GM12865 (cell line): ENCODE data around the gene HMCN1.

ENCODE experiments used
- DNase-seq: peaks from one replicate; pipeline ENCODE4 v3.0.0; 2010; ENCODE audit warnings: low read depth
- H3K4me3 ChIP-seq: 2 replicates; pipeline ENCODE4 v1.5.1; 2011; ENCODE audit warnings: mild to moderate bottlenecking, low read depth, low read length, control low read depth
- CTCF ChIP-seq: IDR thresholded peaks from 2 replicates; pipeline ENCODE4 v1.5.1; 2011; ENCODE audit warnings: low read length, control low read depth, low read depth, inconsistent platforms; ENCODE audit not compliant: insufficient read depth; ENCODE audit errors: missing control alignments

Gene HMCN1

GRCh38 chr1:186195377-186195931, 461.3 kb downstream of the HMCN1 start:
- H3K4me3 ChIP-seq, result no peak overlapping the region
- DNase-seq, result no peak
- no peak for TF ChIP-seq CTCF

DNA sequence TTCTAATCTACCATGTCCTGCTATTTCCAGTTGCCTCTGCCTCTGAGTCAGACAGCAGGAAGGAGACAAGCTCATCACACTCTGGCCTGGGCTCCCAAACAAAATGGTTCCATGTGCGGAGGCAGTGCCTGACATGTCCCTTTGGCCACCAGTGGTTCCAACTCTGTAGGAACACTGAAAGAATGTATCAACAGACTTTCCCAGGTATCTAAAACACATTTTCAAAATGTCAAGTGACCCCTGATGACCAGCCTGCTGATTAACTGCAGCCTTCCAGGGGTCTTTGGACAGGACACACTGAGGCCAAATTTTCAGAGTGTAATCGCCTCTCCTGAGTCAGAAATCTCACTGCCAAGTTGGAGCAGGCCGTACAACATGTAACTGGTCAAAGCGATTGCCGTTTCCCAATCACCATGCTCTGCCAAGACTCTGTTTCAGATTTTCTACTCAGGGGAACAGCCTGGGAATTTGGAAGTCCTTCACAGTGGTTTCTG, 468.1 kb downstream of the HMCN1 start:
- H3K4me3 ChIP-seq, result no peak overlapping the region
- no peak for DNase-seq
- TF ChIP-seq CTCF, result no peak

DNA sequence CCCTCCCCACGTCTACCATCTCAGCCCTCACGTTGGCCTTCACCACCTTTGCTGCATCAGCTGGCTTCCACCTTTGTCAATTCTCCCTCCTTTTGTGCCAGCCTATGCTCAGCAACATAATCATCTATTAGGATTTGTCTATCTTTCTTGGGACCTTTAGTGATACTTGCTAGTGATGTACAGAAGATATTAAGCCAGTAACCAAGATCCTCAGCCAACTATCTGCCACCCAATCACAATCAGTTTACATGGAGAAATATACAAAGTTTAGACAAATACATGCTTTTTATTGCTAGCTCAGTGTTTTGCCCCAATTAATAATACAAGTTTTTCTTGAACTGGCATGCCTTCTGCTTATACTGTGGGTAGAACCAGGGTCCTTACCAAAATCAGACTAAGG, 468.6 kb downstream of the HMCN1 start:
- TF ChIP-seq CTCF, result no peak
- H3K4me3 ChIP-seq, result no peak overlapping the region
- DNase-seq, result no peak

GRCh38 chr1:186206048-186206570, 471.9 kb downstream of the HMCN1 start:
- DNase-seq, result no peak
- no peak overlapping the region for H3K4me3 ChIP-seq
- no peak for TF ChIP-seq CTCF

- DNase-seq, result no peak
These were observed 473.3 kb downstream of the HMCN1 start for GRCh38 chr1:186207391-186208085.

DNA sequence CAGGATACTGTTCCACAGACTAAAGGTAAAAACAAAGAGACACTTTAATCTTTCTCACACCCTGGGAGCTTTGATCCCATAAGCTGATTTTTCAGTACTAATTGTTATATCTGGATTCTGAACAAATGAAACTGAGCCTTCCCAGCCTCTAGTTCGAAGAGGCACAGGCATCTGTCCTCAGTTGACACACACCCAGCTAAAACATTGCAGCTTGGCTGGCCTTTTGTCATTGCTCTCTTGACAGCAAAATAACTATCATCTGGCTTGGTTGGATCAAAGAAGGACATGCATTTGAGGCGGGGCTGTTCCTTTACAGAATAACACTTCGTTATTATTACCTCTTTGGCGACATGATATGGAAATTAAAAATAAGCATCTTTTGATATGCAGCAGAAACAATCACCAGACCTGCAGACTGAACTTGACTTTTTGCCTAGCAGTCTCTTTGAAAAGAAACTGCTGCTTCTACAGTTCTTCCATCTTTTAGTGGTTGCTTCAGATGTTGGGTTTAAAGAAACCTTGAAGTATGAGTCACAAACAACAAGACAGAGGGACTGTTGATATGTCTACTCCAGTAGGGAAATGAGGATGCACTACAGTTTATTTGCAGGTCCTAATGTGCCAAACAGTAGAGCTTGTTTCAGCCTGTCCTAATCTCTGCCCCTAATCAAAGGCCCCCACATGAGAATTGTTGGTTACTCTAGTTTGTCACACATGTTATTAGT, 474.4 kb downstream of the HMCN1 start:
- H3K4me3 ChIP-seq, result no peak overlapping the region
- no peak for DNase-seq
- no peak for TF ChIP-seq CTCF

More at GRCh38 chr1:186207391-186208085, 473.3 kb downstream of the HMCN1 start:
- H3K4me3 ChIP-seq, result no peak overlapping the region
- TF ChIP-seq CTCF, result no peak
